HG03095 (cell line): ENCODE results near the gene PRKAR2A.
"Not testable (repeated sequence)": the region's sequence is repeated elsewhere in the genome, so short reads cannot be mapped to it uniquely, and the experiment has no call there.

ENCODE experiments used
- ATAC-seq: cut with Tn5 transposase; IDR thresholded peaks from one replicate; pipeline ENCODE4 v1.9.1; 2021; ENCODE audit warnings: moderate library complexity; ENCODE audit not compliant: unreplicated experiment

Gene PRKAR2A

DNA sequence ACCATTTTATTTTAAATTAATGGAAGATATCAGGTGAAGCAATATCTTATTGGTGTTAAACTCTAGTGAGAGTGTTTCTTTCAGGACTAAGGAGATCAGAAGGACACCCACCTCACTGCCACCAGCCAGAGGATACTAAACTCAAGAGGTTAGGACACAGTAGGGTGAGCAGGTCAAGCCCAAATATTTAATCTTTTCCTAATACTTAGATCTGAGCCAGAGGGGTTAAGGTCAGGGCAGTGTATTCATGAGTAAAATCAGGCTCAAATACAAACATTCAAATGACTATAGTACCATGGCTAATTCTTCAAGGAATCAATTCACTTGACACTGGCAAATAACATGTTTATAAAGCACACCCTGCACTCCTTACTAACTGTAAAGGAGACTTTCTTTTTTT lies 65.6 kb downstream of the PRKAR2A start:
- no peak for ATAC-seq

DNA sequence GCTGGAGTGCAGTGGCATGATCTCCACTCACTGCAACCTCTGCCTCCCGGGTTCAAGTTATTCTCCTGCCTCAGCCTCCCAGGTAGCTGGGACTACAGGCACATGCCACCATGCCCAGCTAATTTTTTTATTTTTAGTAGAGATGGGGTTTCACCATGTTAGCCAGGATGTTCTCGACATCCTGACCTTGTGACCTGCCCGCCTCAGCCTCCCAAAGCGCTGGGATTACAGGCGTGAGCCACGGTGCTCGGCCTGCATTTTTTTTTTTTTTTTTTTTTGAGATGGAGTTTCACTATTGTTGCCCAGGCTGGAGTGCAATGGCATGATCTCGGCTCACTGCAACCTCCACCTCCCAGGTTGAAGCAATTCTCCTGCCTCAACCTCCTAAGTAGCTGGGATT lies 69.1 kb downstream of the PRKAR2A start:
- not testable (repeated sequence) for ATAC-seq

DNA sequence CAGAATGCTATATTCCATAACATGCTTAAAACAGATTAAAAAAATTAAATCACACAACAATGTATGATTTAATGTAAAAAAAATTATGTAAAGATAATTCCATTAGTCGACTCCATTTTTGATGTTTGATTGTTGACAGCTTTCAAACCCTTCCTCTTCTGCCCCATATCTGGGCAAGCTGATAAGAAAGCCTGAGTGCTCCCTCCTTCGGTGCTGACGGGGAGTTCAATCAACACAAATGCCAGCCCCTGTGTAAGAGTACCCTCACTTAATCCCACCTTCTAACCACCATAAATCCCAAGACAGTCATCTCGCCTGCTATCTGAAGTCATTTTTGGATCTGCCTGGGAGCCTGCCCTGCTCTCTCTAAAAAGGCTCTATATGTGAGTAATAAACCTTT lies 70.8 kb downstream of the PRKAR2A start:
- ATAC-seq, result no peak

DNA sequence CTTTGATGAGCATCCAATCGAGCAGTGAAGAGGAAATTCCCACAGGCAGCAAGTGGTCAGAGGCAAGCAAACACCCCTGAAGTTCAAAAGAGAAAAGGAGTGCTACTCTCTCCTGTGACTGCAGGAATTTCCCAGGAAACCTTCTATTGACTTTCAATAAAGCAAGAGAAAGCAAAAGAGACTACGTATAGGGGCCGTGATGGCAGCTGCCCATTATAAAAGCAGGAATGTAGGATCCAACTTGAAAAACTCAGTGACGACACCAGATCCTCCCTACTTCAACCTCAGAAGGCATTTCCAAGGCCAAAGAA lies 77.5 kb downstream of the PRKAR2A start:
- ATAC-seq, result no peak

DNA sequence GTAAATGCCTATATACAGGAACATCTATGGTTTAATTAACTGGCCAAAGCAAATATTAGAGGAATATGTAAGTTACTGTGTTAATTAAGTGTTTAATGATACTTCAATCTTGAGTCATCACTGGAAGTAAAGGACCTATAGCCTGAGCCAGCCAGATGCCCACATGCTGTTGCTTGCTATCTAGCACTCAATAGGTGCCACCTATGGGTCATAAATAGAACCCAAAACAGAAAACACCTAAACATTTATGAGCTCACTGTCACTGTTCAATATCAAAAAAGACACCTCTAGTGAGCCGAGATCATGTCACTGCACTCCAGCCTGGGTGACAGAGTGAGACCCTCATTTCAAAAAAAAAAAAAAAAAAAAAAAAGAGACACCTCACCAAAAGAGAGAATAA lies 82.3 kb downstream of the PRKAR2A start:
- ATAC-seq, result no peak

DNA sequence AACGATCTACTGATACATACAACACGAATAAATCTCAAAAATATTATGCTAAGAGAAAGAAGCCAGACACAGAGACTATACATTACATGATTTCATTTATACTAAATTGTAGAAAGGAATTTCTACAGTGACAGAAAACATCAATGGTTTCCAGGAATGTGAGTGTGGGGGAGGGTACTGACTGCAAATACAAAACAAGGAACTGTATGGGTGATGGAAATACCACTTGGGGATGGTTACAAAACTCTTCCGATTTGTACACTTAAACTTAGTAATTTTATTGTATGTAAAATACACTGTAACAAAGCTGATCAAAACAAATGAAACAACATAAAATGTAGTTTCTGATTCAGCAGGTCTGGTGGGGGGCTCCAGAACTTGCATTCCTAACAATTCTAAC lies 84.9 kb downstream of the PRKAR2A start:
- no peak for ATAC-seq

DNA sequence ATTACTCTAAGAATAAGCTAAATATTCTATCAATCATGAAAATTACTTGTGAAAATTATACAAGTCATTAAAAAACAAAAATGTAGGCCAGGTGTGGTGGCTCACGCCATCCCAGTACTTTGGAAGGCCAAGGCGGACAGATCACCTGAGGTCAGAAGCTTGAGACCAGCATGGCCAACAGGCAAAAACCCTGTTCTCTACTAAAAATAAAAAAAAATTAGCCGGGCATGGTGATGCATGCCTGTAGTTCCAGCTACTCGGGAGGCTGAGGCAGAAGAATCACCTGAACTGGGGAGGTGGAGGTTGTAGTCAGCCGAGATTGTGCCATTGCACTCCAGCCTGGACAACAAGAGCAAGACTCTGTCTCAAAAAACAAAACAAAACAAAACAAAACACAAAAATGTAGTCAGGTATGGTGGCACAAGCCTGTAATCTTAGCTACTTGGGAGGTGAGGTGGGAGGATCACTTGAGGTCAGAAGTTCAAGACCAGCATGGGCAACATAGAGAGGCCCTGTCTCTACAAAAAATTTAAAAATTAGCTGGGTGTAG lies 87.6 kb downstream of the PRKAR2A start:
- not testable (repeated sequence) for ATAC-seq

DNA sequence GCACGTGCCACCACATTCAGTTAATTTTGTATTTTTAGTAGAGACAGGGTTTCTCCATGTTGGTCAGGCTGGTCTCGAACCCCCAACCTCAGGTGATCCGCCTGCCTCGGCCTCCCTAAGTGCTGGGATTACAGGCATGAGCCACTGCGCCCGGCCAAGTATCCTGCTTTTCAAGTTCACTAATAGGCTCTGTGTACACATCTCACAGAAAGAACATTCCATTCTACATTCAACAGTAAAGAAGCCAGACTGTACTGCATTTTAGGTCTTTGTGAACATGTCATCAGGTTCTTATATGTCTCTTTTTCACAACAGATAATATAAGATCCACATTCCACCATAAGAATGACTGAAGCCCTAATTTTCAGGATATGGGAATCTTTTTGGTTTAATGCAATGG lies 88.1 kb downstream of the PRKAR2A start:
- not testable (repeated sequence) for ATAC-seq

DNA sequence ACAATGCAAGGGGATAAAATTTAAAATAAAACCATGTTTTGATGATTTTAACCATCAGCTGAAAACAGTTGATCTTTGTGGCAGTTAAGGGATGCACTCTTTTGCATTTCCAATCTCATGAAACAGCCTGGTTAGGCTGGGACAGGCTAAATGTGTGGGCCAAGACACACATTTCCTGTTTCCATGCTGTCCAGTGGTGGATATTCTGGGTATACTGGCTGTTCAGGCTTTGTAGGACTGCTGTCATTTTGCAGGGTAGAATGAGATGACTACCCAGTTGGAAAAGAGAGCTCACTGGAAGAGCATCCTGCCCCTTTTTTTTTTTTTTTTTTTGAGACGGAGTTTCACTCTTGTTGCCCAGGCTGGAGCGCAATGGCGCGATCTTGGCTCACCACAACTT lies 88.6 kb downstream of the PRKAR2A start:
- ATAC-seq, result no peak

DNA sequence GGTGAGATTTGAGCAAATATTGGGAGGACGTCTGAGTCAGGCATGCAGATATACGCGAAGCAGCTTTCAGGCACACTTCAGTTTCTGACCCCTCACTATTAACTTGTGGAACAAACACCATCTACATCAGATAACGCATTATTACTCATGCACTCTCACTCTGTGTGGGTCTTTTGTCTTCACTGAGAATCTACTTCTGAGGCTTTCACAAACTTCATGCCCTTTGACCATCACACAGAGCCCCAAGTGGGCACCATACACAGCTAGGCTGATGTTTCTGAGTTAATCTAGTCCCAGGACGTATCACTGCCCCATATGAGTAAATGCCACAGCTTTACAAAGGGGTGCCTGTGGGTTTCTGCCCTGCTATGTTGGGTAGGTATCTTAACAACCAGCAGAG lies 91.0 kb downstream of the PRKAR2A start:
- no peak for ATAC-seq

DNA sequence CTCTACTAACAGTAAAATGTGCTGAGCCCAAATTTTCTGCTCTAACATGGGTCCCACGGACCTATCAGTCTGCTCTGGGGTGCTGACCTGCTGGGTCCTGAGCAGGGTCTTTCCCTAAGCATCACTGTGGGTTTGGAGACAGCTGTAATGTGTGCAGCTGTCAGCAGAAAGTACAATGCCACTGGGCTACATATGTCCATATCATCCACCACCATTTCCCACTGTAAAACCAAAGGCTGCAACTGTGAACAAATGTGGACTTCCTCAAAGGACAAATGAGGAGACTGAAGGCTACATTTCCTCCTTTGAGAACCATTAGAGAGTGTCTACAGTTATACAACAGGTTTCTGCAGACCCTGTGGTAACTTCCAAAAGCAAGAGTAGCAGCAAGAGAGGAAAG lies 96.8 kb downstream of the PRKAR2A start:
- ATAC-seq, result no peak

DNA sequence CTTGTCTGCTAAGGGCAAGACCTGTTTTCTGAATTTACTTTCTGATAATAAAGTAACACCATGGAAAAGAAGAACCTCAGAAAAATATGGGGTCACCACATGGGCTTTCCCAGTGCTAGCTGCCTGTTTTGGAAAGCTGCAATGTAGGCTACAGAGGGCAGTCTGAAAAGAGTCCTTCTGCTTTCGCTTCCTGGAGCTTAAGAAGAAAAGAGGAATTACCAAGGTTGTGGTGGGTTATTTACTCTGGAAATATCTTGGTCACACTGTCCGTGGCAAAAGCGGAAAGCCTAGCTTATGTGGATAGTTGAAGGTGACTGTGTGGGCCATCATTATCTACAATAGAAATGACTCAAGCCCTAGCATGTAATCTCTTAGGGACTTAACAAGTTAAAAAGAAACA lies 98.9 kb downstream of the PRKAR2A start:
- ATAC-seq, result no peak

DNA sequence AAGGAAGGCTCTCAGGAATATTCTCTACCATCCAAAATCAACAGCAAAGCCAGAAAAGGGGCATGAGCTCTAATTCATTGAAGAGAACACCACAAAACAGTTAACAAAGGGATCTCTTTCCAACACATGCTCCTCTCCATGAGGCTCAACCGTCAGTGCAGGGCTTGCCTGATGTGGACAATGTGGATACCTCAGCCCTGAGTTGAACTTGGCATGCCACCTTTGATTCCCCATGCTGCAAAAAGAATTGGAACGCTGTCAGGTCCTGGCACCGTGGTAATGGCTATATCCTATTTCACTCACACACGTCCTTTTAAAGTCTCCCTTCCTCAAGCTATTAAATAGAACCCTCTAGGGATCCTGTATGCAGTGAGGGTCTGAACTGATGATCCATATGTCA lies 100.0 kb downstream of the PRKAR2A start:
- ATAC-seq, result no peak

DNA sequence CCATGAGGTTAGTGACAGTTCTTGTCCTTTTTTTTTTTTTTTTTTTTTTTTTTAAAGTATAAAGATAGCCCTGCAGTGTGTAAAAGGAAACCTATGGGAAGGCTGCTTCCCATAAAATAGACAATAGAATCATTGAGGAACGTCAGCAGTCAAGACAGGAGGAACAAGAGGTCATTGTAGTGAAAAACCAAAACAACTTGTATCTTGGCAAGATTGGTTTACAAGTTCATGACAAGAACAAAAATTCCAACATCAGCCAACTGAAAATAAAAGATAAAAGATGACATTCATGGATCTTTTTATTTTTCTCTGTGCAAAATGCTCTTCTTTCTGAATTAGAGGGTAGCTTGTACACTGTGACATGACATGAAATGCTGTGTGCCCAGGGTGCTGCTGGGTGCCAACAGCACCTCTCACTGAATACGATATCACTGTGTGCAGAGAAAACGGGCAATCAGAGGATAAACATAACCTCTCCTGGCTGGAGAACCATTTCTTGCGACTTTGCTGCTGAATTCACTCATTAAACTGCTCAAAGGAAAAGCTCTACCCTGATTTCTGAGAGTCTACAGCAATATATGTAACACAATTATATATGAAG lies 100.6 kb downstream of the PRKAR2A start:
- ATAC-seq, result no peak

DNA sequence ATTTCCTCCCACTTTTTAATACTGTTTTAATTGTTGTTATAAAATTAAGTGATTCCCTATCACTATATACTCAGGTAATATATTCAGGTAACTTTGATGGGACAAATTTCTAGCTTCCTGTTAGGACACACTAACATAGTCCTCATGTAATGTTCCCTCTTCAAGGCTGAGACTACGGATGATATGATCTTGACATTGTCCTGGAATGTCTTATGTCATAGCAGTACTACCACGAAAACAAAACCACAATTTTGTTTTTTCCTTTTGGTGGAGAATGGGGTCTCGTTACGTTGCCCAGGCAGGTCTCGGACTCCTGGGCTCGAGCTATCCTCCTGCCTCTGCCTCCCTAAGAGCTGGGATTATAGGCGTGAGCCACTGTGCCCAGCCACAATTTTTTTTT lies 103.9 kb downstream of the PRKAR2A start:
- ATAC-seq, result no peak

DNA sequence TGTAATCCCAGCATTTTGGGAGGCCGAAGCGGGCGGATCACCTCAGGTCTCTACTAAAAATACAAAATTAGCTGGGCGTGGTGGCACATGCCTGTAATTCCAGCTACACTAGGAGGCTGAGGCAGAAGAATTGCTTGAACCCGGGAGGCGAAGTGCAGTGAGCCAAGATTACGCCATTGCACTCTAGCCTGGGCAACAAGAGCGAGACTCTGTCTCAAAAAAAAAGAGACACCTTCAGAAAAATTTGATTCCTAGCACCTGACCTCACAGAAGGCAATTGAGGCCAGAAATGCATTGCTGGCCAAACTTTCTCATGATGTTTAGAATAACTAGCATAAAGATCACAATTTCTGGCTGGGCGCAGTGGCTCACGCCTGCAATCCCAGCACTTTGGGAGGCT lies 106.4 kb downstream of the PRKAR2A start:
- ATAC-seq, result not testable (repeated sequence)

DNA sequence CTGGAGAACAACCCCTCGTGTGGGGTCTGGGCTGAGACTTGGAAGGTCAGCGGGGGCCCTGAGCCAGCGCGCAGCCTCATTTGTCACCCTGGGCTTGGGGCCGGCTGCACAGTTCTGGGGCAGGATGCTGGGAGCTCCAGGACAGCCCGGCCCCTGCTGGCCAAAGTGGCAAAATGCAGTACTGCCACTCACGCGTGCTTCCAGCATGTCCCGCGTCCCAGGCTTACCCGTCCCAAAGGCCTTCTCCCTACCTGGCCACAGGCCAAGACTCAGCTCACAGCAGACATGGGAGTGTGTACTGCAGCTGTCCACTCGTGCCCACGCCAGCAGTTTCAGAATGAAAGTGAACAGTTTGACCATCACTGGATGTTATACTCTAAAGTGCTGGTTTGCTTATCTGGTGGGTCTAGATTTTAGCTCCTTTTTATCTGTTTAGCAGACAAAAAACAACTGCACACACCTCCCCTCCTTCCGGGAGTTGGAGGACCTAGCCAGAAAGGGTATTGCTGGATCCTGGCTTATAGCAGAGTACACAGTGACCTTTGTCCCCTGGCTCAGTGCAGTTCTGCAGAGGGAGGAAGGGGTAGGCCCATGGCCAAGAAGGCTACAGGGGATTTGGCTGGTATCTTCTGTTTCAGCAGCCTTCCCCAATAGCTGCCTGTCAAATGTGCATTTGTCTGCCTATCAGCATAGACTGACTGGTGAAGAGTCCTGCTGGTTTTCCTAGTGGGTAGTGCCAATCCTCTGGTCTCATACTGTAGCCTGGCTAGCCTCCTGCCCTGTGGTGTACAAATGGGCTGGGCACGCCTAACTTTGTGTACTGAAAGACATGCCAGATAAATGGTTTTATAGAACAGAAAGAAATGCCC lies 107.5 kb downstream of the PRKAR2A start:
- peak; percentile 73 for ATAC-seq

DNA sequence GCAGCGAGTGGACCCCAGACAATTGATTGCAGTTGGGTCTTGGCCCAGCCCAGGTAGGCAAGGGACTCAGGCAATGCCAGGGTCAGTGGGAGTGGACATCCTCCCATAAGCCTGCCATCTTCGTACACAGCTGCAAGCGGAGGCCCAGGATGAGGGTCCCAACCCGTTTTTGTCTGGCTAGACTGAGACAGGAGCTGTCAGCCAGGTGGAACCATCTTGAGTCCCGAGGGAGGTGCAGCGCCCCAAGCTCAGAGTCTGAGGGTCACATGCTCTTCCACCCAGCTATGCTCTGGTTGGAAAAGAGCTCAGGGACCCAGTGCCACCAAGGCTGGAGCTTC lies 108.1 kb downstream of the PRKAR2A start:
- no peak for ATAC-seq

DNA sequence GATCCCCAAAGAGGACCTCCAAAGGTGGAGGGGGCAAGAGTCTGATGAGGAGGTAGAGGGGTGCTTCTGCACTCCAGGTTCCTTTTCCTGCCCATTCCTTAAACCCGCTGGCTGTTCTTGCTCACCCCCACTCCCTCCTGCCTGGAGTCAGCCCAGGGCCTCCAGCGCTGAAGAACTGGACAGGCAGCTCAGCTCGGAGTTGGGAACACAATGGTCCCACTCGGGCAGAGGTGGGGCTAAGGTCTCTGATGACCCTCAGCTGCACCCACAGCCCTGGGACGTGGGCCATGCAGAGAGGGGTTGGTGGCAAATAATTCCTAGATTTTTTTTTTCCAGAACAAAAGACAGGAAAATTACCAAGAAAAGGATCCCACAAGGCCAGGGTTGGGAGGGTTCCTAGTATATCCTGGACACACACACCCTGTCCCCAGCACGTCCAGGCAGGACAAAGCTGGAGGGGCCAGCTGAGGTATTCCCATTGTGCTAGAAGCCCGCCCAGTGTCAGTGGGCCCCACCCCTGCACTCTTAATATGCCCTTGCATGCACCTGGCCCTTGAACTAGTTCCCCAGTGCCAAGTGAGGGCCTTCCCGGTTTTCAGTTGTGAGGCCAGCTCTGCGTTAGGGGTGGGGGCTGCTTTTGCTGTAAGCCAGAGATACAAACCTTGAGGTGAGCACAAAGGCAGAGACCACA lies 108.6 kb downstream of the PRKAR2A start:
- no peak for ATAC-seq

DNA sequence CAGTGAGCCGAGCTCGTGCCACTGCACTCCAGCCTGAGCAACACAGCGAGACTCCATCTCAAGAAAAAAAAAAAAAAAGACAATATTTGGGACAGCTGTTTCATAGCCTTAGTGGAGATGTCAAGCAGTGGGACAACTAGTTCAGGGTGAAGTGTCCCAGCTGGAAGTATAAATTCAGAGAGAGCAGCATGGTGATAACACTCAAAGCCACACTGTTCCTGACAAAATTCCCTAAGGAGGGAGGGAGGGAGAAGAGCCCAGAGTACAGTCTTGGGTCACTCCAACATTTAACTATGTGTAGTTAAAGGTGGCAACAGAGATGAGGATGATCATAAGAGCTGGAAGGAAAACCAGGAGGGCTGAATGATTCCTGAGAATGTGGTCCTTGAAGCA lies 109.5 kb downstream of the PRKAR2A start:
- no peak for ATAC-seq

DNA sequence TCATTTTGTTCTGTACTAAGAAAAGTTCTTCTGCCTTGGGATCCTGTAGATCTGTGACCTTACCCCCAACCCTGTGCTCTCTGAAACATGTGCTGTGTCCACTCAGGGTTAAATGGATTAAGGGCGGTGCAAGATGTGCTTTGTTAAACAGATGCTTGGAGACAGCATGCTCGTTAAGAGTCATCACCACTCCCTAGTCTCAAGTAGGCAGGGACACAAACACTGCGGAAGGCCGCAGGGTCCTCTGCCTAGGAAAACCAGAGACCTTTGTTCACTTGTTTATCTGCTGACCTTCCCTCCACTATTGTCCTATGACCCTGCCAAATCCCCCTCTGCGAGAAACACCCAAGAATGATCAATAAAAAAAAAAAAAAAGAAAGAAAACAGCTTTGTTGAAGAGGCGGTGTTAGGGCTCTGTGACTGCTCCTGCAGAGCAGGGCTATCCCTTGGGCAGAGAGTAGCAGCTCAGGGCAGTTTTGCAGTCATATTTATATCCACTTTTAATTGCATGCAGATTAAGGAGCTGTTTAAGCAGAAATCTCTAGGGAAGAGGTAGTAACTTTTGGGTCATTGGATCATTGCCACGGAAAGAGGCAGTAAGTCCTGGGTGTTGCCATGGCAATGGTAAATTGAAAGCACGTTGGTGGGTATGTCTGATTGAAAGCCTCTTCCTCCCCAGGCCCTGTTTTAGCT lies 112.5 kb downstream of the PRKAR2A start:
- ATAC-seq, result not testable (repeated sequence)
